GM12878 (cell line): Measurements from ENCODE around the gene REPS1. TPM values are rescaled to one million over a fixed set of nuclear protein-coding genes. Genes with fewer than 3 reads are reported as not detected.
A peak's percentile ranks its signal among the peaks of the same experiment; 100 is the strongest.

Experiments used
- ATAC-seq: fragments of 200-7000 bp; cut with Tn5 transposase; 3 replicates; pipeline ENCODE4 v1.9.1; 2020; ENCODE audit warnings: mild to moderate bottlenecking, moderate library complexity
- BruUV-seq: library from RNA; stranded (reverse); fragments of 400-500 nt; replicated peaks from 2 replicates; lab custom pipeline; 2021; lab: Mats Ljungman, UMichigan
- CTCF ChIA-PET: fragments of 300-600 bp; sonication (Branson Sonifier 250); formaldehyde crosslinking; extraction: SDS; loops from one replicate; lab custom pipeline; 2021; ENCODE audit warnings: inconsistent platforms; lab: Yijun Ruan, JAX
- POLR2A ChIA-PET: fragments of 350-600 bp; formaldehyde crosslinking; extraction: SDS; loops from one replicate; lab custom pipeline; 2021; ENCODE audit warnings: inconsistent platforms; lab: Charles Lee
- RAD21 ChIA-PET: fragments of 300-600 bp; sonication (Branson Sonifier 250); formaldehyde crosslinking; loops from one replicate; lab custom pipeline; 2023; ENCODE audit warnings: antibody characterized with exemption; ENCODE audit not compliant: unreplicated experiment; lab: Charles Lee
- SMC1A ChIA-PET: fragments of 300-600 bp; sonication (Branson Sonifier 250); formaldehyde crosslinking; loops from one replicate; lab custom pipeline; 2023; ENCODE audit not compliant: unreplicated experiment, uncharacterized antibody; lab: Charles Lee
- DNase-seq: peaks from one replicate; pipeline ENCODE4 v3.0.0-alpha.2; 2011; ENCODE audit warnings: low read depth, low spot score
- FAIRE-seq: peaks from 3 replicates; lab custom pipeline; 2011; peaks lifted over from hg19 to GRCh38; lab: Jason Lieb, UNC
- H2AFZ ChIP-seq: 2 replicates; pipeline ENCODE4 v1.6.0; 2011; ENCODE audit warnings: low read depth, low read length, control low read depth; ENCODE audit not compliant: control insufficient read depth
- H3K27ac ChIP-seq: 2 replicates; pipeline ENCODE4 v1.5.1; 2011; ENCODE audit warnings: control low read depth; ENCODE audit not compliant: control insufficient read depth, insufficient read depth
- H3K27me3 ChIP-seq, 2 experiments: replicated peaks in 1 of 2; 2 replicates each; pipeline versions ENCODE4 v1.6.0 to v1.6.1; 2011; ENCODE audit warnings: low read length in 1 of 2; ENCODE audit not compliant: control insufficient read depth in 2 of 2, insufficient read depth in 2 of 2
- H3K36me3 ChIP-seq, 2 experiments: 2 replicates each; pipeline ENCODE4 v1.5.1; 2011; ENCODE audit warnings: low read length in 1 of 2; ENCODE audit not compliant: control insufficient read depth in 2 of 2, insufficient read depth in 2 of 2
- H3K4me1 ChIP-seq: 2 replicates; pipeline ENCODE4 v1.6.1; 2011; ENCODE audit warnings: mild to moderate bottlenecking, low read length, moderate library complexity, mixed read lengths; ENCODE audit not compliant: control insufficient read depth, insufficient read depth
- H3K4me2 ChIP-seq: 2 replicates; pipeline ENCODE4 v1.6.0; 2011; ENCODE audit warnings: control low read depth; ENCODE audit not compliant: control insufficient read depth, insufficient read depth
- H3K4me3 ChIP-seq: fragments of 200-600 bp; sonication (generic); 2 replicates; pipeline ENCODE4 v1.5.1; 2016
- H3K79me2 ChIP-seq: 2 replicates; pipeline ENCODE4 v1.6.0; 2011; ENCODE audit warnings: low read length; ENCODE audit not compliant: control insufficient read depth, insufficient read depth
- H3K9ac ChIP-seq: 2 replicates; pipeline ENCODE4 v1.8.0; 2011; ENCODE audit warnings: low read length, control low read depth, mixed read lengths; ENCODE audit not compliant: control insufficient read depth, insufficient read depth
- H3K9me3 ChIP-seq: replicated peaks from 3 replicates; pipeline ENCODE4 v1.5.1; 2011; ENCODE audit warnings: mild to moderate bottlenecking, low read length; ENCODE audit not compliant: control insufficient read depth, insufficient read depth
- H4K20me1 ChIP-seq: 2 replicates; pipeline ENCODE4 v1.6.0; 2011; ENCODE audit not compliant: control insufficient read depth, insufficient read depth
- CHD1 ChIP-seq: IDR thresholded peaks from 2 replicates; pipeline ENCODE4 v1.6.1; 2012; ENCODE audit warnings: low read depth, low read length, improper control_type of control experiment
- DPF2 ChIP-seq: fragments of 450-650 bp; IDR thresholded peaks from 2 replicates; pipeline ENCODE4 v1.6.1; 2017; ENCODE audit warnings: mild to moderate bottlenecking
- ESRRA ChIP-seq: IDR thresholded peaks from 2 replicates; pipeline ENCODE4 v1.6.1; 2012; ENCODE audit warnings: mild to moderate bottlenecking, low read length, improper control_type of control experiment
- MYC ChIP-seq: IDR thresholded peaks from 2 replicates; pipeline ENCODE4 v1.6.1; 2011; ENCODE audit warnings: mild to moderate bottlenecking, low read length, moderate library complexity, inconsistent platforms; ENCODE audit not compliant: insufficient read depth, insufficient replicate concordance, insufficient read length, severe bottlenecking
- NFXL1 ChIP-seq: fragments of 450-650 bp; IDR thresholded peaks from 2 replicates; pipeline ENCODE4 v1.6.1; 2017; ENCODE audit warnings: antibody characterized with exemption, mild to moderate bottlenecking, borderline replicate concordance
- NR2F1 ChIP-seq: fragments of 450-650 bp; conservative IDR thresholded peaks from 2 replicates; pipeline ENCODE4 v1.6.1; 2017; ENCODE audit warnings: mild to moderate bottlenecking
- RB1 ChIP-seq: fragments of 450-650 bp; formaldehyde crosslinking; IDR thresholded peaks from 2 replicates; pipeline ENCODE4 v1.6.1; 2017; ENCODE audit warnings: mild to moderate bottlenecking, borderline replicate concordance
- RCOR1 ChIP-seq: conservative IDR thresholded peaks from 2 replicates; pipeline ENCODE4 v1.6.1; 2012; ENCODE audit warnings: low read depth, low read length, improper control_type of control experiment
- RUNX3 ChIP-seq: IDR thresholded peaks from 2 replicates; pipeline ENCODE4 v1.6.1; 2012; ENCODE audit warnings: low read length, inconsistent platforms
- SRF ChIP-seq, 2 experiments: IDR thresholded peaks; 2 replicates each; pipeline ENCODE4 v1.6.1; 2011; ENCODE audit warnings: low read depth in 2 of 2, low read length in 2 of 2, mild to moderate bottlenecking in 1 of 2, moderate library complexity in 1 of 2
- STAT3 ChIP-seq: IDR thresholded peaks from 2 replicates; pipeline ENCODE4 v1.6.1; 2011; ENCODE audit warnings: low read depth, low read length, improper control_type of control experiment
- TAF1 ChIP-seq: IDR thresholded peaks from 2 replicates; pipeline ENCODE4 v1.6.1; 2011; ENCODE audit warnings: mild to moderate bottlenecking, low read depth, low read length, borderline replicate concordance
- TCF3 ChIP-seq: IDR thresholded peaks from 2 replicates; pipeline ENCODE4 v1.6.1; 2012; ENCODE audit warnings: low read depth, mild to moderate bottlenecking, low read length, borderline replicate concordance; ENCODE audit not compliant: insufficient read depth
- TCF7 ChIP-seq: IDR thresholded peaks from 2 replicates; pipeline ENCODE4 v1.6.1; 2014; ENCODE audit warnings: antibody characterized with exemption, borderline replicate concordance
- WRNIP1 ChIP-seq: IDR thresholded peaks from 2 replicates; pipeline ENCODE4 v1.6.1; 2011; ENCODE audit warnings: low read depth, low read length, improper control_type of control experiment, borderline replicate concordance
- ZNF384 ChIP-seq: IDR thresholded peaks from 2 replicates; pipeline ENCODE4 v1.6.1; 2012; ENCODE audit warnings: low read depth, mild to moderate bottlenecking, low read length, improper control_type of control experiment, borderline replicate concordance
- WGBS: methylation state at CpG from one replicate; pipeline ENCODE4 v1.1.6; 2016; ENCODE audit warnings: low lambda C conversion rate; ENCODE audit not compliant: insufficient replicate concordance, insufficient coverage; ENCODE audit errors: missing lambda C conversion rate; 5-methylcytosine and 5-hydroxymethylcytosine counted together
- in situ Hi-C: fragments of 300-500 bp; cut with MboI; formaldehyde crosslinking; loops from 9 replicates; pipeline ENCODE4 v1.14.3; 2018; ENCODE audit warnings: mixed read lengths
- intact Hi-C: fragments of 100-400 bp; cut with micrococcal nuclease; formaldehyde crosslinking; loops from one replicate; pipeline ENCODE4 v1.14.2; 2022; ENCODE audit not compliant: unreplicated experiment
- polyA plus RNA-seq, 11 experiments: library from polyadenylated mRNA; depleted of rRNA in 4 of 11; unstranded in 6 of 11; stranded (reverse) in 5 of 11; fragments of >200 nt; fragmentation: Nextera tagmentation in 4 of 11; fragmentation: Illumina TruSeq in 1 of 11; extraction: Ambion mirVana in 4 of 11; extraction: Trizol in 1 of 11; gene quantifications; 1 replicate in 1 of 11; 2 replicates in 10 of 11; pipeline versions ENCODE4 v1.2.1 to v1.2.3, GENCODE V29; 2011 to 2016; ENCODE audit warnings: inconsistent platforms in 2 of 11, missing spikeins in 2 of 11, low read depth in 1 of 11
- total RNA-seq, 4 experiments: library from RNA; depleted of rRNA in 3 of 4; stranded (reverse); fragments of >200 nt in 3 of 4; fragmentation: Illumina TruSeq in 1 of 4; extraction: Trizol in 1 of 4; gene quantifications; 2 replicates each; pipeline versions ENCODE4 v1.2.1 to v1.2.3, GENCODE V29; 2013 to 2021
- TF ChIP-seq, protein P1 (sequence below): IDR thresholded peaks from 2 replicates; pipeline ENCODE4 v1.6.1; 2011; ENCODE audit warnings: low read depth, low read length, improper control_type of control experiment, borderline replicate concordance
- TF ChIP-seq, protein P2 (sequence below): IDR thresholded peaks from 2 replicates; pipeline ENCODE4 v1.6.1; 2012; ENCODE audit warnings: mild to moderate bottlenecking, low read depth, low read length
- TF ChIP-seq, protein P3 (sequence below): fragments of 450-650 bp; IDR thresholded peaks from 2 replicates; pipeline ENCODE4 v1.6.1; 2017; ENCODE audit warnings: low read depth, mild to moderate bottlenecking, moderate library complexity

REPS1 gene
- total and polyA plus RNA-seq, 10 of the 15 experiments (the other 5 are each of a cell fraction or from before 2014, with no cell fraction given), result 13.7 to 59.3 (median 31.7) TPM

DNA sequence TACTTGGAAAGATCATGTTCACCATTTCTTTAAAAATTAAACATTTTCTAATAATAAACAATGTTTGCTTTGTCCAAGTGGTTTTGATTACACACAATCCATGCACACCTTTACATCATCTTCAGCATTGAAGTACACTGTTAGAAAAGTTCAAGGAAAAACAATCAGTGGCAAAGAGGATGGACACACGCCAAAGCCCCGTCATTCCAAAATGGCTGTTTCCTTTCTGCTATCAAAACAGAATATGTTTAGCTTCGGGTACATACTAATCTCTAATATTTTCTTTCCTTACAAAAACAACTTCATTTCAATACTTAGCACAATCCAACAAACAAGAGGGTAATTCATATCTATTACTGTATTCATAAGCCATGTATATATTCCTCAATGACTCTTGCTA lies 24.5 kb downstream of the REPS1 start:
- no peak overlapping the region for H3K9ac ChIP-seq
- 77% methylated on average over 3 of the region's 3 CpGs for WGBS
- no peaks in the 10 kb centered on the region for H3K27me3 ChIP-seq
- ChIA-PET SMC1A (interaction anchor here (0.7 kb wide), 1 partner anchor 1682 kb away, joined by 3 read pairs; no protein-coding TSS in a partner anchor), RAD21 (interaction anchor here (0.6 kb wide), 1 partner anchor 813 kb away, joined by 3 read pairs; no protein-coding TSS in a partner anchor), POLR2A (no interaction called here), CTCF (interaction anchor here (0.6 to 1.4 kb wide), 3 partner anchors 13 to 437 kb away, joined by 3 read pairs; no protein-coding TSS in a partner anchor)
- H3K79me2 ChIP-seq, result peaks cover 45% of the 10 kb centered on the region
- H3K27ac ChIP-seq, result no peak overlapping the region
- intact Hi-C loops (no loop called here), in situ Hi-C loops (no loop called here)
- H3K36me3 ChIP-seq, result no peaks in the 10 kb centered on the region
- FAIRE-seq (peak; percentile 47), ATAC-seq (no peak), DNase-seq (no peak)
- no peak overlapping the region for H3K4me2 ChIP-seq
- BruUV-seq, result no TSS peak
- TF ChIP-seq MYC (no peak), RB1 (no peak), RCOR1 (no peak), NR2F1 (no peak), ZNF384 (no peak), WRNIP1 (no peak), TCF3 (no peak), TCF7 (no peak), CHD1 (no peak), ESRRA (no peak), SRF (IDR thresholded peaks at IDR 0.05; ENCODE audit: low read depth in 2 of 2, low read length in 2 of 2) (no peak), TAF1 (no peak), DPF2 (no peak), RUNX3 (no peak), NFXL1 (no peak), STAT3 (no peak)
- TF ChIP-seq, protein P1, sequence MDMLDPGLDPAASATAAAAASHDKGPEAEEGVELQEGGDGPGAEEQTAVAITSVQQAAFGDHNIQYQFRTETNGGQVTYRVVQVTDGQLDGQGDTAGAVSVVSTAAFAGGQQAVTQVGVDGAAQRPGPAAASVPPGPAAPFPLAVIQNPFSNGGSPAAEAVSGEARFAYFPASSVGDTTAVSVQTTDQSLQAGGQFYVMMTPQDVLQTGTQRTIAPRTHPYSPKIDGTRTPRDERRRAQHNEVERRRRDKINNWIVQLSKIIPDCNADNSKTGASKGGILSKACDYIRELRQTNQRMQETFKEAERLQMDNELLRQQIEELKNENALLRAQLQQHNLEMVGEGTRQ, result no peak
- TF ChIP-seq, protein P2, sequence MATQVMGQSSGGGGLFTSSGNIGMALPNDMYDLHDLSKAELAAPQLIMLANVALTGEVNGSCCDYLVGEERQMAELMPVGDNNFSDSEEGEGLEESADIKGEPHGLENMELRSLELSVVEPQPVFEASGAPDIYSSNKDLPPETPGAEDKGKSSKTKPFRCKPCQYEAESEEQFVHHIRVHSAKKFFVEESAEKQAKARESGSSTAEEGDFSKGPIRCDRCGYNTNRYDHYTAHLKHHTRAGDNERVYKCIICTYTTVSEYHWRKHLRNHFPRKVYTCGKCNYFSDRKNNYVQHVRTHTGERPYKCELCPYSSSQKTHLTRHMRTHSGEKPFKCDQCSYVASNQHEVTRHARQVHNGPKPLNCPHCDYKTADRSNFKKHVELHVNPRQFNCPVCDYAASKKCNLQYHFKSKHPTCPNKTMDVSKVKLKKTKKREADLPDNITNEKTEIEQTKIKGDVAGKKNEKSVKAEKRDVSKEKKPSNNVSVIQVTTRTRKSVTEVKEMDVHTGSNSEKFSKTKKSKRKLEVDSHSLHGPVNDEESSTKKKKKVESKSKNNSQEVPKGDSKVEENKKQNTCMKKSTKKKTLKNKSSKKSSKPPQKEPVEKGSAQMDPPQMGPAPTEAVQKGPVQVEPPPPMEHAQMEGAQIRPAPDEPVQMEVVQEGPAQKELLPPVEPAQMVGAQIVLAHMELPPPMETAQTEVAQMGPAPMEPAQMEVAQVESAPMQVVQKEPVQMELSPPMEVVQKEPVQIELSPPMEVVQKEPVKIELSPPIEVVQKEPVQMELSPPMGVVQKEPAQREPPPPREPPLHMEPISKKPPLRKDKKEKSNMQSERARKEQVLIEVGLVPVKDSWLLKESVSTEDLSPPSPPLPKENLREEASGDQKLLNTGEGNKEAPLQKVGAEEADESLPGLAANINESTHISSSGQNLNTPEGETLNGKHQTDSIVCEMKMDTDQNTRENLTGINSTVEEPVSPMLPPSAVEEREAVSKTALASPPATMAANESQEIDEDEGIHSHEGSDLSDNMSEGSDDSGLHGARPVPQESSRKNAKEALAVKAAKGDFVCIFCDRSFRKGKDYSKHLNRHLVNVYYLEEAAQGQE, result no peak
- TF ChIP-seq, protein P3, sequence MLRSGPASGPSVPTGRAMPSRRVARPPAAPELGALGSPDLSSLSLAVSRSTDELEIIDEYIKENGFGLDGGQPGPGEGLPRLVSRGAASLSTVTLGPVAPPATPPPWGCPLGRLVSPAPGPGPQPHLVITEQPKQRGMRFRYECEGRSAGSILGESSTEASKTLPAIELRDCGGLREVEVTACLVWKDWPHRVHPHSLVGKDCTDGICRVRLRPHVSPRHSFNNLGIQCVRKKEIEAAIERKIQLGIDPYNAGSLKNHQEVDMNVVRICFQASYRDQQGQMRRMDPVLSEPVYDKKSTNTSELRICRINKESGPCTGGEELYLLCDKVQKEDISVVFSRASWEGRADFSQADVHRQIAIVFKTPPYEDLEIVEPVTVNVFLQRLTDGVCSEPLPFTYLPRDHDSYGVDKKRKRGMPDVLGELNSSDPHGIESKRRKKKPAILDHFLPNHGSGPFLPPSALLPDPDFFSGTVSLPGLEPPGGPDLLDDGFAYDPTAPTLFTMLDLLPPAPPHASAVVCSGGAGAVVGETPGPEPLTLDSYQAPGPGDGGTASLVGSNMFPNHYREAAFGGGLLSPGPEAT, result no peak
- no peak overlapping the region for H2AFZ ChIP-seq
- no peak overlapping the region for H3K4me3 ChIP-seq
- H3K4me1 ChIP-seq, result no peaks in the 10 kb centered on the region; the same call in 1 of the 2 replicates
- H3K9me3 ChIP-seq, result no peaks in the 10 kb centered on the region; the same call in 2 of the 3 replicates
- no peaks in the 10 kb centered on the region for H4K20me1 ChIP-seq
